Measurements from ENCODE around the gene ECSIT.
"Not testable (repeated sequence)": the region's sequence is repeated elsewhere in the genome, so short reads cannot be mapped to it uniquely, and the experiment has no call there.

Gene ECSIT

DNA sequence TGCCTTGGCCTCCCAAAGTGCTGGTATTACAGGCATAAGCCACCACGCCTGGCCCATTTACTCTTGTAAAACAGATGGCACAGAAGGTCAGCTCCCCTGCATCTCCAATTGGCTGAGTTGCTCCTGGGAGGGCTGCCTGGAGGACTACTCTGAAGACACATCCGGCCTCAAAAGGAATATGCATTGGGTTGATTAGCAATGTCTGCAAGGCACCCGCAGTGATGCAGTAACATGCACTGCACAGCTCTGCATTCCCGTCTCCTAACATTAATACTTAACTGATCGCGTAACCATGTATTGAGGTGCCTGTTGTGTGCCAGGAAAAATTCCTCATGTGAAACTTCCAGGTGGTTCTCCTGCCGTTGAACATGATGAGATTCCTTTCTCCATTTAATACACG lies 53.1 kb downstream of the ECSIT start:
- DNase-seq: no peak

DNA sequence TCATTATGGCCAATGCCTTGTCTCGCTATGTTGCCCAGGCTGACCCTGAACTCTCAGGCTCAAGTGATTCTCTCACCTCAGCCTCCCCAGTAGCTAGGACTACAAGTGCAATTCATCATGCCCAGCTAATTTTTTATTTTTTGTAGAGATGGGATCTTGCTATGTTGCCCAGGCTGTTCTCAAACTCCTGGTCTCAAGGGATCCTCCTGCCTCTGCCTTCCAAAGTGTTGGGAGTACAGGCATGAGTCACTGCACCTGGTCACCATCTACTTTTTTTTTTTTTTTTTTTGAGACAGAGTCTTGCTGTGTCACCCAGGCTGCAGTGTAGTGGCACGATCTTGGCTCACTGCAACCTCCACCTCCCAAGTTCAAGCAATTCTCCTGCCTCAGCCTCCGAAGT lies 53.6 kb downstream of the ECSIT start:
- DNase-seq: not testable (repeated sequence)

- DNase-seq: no peak
Observed at GRCh38 chr19:11473725-11474124, 55.2 kb downstream of the ECSIT start.

DNA sequence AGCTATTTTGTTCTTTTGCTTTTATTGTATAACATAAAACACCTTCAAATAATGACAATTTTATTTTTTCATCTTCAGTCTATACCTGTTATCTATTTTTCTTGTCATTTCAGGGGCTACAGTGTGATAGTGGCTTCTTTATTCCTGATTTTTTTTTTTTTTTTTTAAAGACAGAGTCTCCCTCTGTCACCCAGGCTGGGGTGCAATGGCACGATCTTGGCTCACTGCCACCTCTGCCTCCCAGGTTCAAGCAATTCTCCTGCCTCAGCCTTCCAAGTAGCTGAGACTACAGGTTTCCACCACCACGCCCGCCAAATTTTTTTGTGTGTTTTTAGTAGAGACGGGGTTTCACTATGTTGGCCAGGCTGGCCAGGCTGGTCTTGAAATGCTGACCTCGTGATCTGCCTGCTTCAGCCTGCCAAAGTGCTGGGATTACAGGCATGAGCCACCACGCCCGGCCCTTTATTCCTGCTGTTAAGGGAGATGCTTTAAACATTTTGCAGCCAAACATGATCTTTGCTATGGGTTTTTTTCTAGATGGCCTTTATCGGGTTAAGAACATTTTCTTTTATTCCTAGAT lies 60.6 kb downstream of the ECSIT start:
- not testable (repeated sequence) for DNase-seq

DNA sequence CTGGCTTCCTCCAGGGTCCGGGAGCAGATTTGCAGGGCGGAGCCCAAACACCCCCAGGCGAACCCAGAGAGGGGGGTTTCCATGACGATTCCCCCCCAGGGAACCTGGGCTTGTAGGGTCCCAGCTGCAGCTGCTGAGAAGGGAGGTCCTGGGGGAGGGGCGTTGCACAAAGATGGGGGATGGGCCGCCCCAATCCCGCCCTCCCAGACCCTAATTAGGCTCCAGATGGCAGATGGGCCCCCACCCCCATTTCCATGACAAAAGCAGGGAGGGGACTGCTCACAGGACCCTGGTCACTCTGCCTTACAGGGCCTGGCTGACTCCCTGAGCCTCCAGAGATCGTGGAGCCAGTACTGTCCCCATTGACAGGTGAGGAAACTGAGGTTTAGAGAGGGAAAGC lies 63.3 kb downstream of the ECSIT start:
- DNase-seq: no peak

- DNase-seq: no peak
Observed at GRCh38 chr19:11464333-11465265, 64.3 kb downstream of the ECSIT start.

DNA sequence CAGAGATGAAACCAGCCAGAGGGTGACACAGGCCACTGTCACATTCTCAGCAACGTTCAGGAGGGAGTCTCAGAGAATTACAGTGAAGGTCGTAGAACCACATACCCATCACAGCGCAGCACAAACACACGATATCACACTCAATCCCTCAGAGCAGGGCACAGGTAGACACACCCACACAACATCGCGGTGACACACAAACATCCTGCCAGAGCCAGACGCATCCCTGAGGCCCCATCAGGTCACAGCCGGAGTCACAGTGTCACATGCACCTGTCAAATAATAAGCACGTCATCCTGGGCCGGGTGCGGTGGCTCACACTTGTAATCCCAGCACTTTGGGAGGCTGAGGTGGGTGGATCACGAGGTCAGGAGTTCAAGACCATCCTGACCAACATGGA lies 65.5 kb downstream of the ECSIT start:
- DNase-seq: no peak

DNA sequence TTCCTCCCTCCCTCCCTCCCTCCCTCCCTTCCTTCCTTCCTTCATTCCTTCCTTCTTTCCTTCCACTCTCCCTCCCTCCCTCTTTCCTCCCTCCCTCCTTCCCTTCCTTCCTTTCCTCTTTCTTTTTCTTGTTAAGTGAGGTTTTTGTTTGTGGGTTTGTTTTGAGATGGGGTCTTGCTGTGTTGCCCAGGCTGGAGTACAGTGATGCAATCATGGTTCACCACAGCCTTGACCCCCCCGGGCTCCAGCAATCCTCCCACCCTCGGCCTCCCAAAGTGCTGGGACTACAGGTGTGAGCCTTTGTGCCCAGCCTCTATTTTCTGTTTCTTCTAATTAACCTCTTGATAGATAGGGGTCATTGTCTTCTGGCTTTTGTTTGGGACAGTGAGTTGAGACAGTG lies 67.5 kb downstream of the ECSIT start:
- DNase-seq: no peak

DNA sequence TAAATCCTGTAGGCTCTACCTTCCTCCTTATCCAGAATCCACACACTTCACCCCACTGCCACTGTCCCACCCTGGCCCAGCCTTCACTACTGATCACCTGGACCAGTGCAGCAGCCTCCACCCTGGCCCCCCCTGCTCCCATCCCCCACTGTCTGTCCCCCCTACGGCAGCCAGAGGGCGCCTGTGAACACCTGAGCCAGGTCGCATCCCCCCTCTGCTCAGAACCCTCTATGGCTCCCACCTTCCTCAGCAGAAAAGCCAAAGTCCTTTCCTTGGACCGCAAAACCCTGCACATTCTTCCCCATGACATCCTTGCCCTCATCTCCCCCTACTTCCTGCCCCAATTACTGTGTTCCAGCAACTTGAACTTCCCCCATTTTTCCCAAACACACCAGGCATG lies 68.7 kb downstream of the ECSIT start:
- peak; percentile 39 to 49 for DNase-seq

DNA sequence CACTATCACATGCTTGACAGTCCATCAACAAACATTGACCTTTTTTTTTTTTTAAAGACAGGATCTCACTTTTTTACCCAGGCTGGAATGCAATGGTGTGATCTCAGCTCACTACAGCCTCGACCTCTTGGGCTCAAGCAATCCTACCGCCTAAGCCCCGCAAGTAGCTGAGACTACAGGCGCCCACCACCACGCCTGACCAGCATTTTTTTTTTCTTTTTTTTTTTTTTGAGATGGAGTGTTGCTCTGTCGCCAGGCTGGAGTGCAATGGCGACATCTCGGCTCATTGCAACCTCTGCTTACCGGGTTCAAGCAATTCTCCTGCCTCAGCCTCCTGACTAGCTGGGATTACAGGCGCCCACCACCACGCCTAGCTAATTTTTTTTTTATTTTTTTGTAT lies 70.0 kb downstream of the ECSIT start:
- not testable (repeated sequence) for DNase-seq

- DNase-seq: no peak
Observed at GRCh38 chr19:11458236-11458900, 70.6 kb downstream of the ECSIT start.

DNA sequence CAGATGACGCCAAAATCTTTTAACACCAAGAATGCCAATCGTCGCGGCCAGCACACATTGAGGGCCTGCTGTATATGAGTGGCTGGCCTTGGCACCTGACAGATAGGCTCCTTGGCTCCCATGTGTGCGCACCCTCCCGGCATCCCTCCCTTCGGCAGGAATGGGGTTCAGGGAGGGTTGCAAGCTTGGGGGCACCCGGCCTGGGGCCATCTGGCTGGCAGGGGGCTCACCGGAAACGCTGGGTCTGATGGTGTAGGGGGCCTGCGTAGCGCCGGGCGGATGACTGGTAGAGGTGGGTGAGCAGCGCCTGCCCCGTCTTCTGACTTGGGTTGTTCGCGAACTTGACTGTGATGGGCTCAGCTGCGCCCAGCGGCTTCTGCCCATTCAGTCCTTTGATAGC lies 71.1 kb downstream of the ECSIT start:
- DNase-seq: no peak

GRCh38 chr19:11457115-11457514 lies 71.8 kb downstream of the ECSIT start:
- no peak for DNase-seq

DNA sequence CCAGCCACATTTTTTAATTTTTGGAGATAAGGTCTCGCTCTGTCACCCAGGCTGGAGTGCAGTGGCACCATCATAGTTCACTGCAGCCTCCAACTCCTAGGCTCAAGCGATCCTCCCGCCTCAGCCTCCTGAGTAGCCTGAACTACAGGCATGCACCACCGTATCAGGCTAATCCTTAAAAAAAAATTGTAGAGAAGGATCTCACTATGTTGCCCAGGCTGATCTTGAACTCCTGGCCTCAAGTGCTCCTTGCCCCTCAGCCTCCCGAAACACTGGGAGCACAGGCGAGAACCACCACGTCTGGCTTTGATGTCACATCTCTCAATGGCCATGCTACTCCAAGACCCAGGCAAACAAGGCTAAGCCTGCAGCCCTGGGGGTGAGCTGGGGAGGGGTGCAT lies 72.3 kb downstream of the ECSIT start:
- no peak for DNase-seq
